Islet precursor cell (in vitro differentiated cells): ENCODE measurements around the gene ARPC2.

Experiments used
- DNase-seq: peaks from one replicate; pipeline ENCODE4 v3.0.0-alpha.2; 2018

The ARPC2 gene

DNA sequence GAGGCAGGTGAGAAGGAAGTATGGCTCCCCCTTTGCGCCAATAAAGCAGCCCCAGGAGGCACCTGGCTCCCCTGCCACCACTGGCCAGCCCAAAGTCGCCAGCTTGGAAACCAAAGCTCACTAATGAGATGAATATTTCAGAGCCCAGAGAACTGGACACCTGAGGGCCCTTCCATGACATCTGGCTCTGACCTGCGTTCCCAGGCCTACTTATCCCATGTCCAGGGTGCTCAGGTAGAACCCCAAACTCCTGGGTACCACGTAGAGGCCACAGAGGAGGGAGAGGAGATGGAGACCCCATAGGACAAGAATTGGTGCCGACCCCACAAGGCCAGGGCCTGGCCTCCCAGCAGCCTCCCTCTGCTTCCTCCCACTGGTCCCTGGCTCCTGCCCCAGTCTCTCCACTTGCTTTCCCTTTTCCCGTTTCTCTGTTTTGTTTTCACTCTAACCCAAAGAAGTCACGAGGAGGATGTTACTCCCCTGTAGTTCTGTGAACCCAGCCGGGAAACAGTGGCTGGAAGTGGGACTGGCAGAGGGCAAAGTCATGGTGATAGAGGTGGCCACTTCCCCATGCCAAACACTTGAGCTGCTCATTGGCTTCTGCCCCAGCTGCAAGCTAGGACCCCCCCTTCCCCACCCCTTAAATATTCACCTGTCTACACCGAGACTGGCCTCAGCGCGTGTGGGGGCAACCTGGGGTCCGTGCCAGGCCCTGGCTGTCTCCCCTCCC, 74.5 kb downstream of the ARPC2 start:
- no peak for DNase-seq

DNA sequence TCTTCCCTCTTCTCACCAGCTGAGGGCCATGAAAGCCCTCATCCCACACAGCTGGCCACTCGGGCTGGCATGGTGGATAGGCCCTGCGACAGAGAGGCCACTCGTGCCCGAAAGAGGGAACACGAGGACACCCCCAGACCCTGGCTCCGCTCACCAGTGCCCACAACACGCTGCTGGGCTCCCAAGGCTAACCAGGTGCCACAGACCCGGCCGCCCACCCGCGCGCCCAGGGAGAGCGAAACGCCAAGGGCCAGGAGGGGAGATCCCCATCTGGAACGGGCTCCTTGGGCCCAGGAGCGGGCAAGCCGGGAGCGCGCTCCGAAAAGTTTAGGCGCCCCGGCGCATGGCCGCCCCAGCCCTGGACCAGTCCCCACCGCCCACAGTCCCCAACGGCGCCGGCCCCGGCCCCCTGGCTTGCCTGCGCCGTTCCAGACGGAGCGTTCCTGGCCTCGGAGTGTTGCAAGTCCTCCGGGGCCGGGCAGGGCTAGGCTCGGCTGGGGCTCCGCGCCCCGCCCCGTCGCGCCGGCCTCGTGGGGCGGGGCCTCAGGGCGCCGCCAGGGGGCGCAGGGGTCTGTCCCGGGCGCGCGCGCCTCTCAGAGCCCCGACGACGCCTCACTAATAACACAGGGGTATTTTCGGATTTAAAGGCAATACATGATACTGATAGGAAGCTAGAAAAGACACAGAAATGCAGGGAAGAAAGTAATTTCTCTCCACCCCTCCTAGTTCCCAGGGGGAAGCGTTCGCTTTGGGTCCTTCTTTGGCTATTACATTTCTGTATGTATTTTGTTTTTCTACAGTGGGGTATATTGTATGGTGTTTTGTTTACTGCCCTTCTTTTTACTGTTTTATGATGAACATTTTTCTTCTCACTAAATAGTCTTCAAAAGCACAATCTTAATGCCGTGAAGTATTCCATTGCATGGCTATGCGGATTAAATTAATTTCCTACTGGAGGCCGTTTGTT, 75.3 kb downstream of the ARPC2 start, which contains the start of gene TMBIM1:
Gene TMBIM1 (minus strand): TSS at position 456 of the 967 bp plus-strand sequence. CDS start 10,362 bp downstream, outside the sequence.
- DNase-seq = peak; percentile 88

DNA sequence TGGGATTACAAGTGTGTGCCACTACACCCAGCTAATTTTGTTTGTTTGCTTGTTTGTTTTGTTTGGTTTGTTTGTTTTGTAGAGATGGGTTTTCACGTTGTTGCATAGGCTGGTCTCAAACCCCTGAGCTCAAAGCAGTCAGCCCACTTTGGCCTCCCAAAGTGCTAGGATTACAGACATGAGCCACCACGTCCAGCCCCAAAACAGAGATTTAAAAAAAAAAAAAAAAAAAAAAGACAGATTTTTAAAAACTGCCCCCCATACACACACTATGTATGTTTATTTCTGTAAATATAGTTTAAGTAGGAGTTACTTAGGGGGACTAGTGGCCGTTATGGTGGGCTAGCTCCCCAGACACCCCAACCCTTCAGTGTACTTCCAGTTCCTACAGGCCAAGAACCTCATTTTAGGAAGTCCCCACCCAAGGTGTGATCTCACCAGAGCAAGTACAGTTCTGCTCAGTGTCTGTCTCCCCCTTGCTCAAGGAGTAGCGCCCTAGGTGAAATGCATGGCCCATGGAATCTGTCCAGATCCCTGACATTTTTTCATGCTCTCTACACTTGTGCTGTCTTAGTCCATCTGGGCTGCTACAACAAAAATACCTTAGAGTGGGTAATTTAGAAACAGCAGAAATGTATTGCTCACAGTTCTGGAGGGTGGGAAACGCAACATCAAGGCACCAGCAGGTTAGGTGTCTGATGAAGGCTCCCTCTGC, 76.9 kb downstream of the ARPC2 start:
- DNase-seq = no peak

DNA sequence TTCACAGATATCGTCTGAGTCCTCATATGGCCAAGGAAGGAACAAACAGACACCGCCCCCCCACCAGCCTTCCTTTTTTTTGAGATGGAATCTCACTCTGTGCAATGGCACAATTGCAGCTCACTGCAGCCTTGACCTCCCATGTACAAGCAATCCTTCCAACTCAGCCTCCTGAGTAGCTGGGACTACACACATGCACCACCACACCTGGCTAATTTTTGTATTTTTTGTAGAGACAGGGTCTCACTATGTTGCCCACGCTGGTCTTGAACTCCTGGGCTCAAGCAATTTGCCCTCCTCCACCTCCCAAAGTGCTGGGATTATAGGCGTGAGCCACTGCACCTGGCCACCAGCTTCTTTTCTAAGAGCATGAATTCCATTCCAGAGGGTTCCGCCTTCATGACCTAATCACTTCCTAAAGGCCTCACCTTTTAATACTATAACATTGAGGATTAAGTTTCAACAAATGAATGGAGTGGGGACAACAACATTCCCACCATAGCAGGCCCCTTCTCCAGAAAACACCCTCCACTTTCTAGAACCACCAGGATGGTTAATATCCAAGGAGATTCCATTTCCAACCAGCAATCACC, 77.5 kb downstream of the ARPC2 start:
- DNase-seq = no peak

DNA sequence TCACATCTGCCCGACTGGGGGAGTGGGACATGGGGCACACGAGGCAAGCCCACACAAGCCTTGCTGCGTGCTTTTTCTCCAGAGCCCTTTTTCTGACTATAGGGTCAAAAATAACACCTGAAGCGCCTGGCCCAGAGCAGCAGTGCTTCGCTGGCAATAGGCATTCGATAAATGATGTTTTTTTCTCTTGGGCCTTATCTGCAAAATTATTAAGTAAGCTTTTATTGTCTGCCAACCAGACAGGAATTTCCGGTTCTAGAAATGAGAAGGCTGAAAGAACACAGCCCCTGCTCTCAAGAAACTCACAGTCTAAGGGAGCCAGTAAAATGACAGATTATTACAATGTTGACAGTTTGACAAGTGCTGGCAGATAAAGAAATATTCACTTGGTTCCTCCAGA, 78.0 kb downstream of the ARPC2 start:
- DNase-seq = no peak

DNA sequence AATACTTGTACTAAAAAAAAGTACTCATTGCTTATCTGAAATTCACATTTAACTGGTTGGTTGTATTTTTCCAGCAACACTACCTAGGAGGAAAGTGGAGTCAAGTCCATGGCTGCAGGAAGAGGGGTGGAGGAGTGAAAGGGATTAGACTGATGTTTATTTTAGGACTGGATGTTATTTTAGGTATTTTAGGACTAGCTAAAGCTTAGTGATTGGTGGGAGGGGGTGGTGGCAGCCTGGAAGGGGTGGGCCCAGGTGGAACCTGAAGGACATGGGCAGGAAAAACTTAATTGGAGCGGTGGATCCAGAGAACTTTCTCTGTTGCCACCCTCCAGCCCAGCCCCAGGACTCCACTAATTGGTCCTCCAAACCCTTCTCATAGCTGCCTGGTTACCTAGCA, 79.2 kb downstream of the ARPC2 start:
- DNase-seq = no peak

DNA sequence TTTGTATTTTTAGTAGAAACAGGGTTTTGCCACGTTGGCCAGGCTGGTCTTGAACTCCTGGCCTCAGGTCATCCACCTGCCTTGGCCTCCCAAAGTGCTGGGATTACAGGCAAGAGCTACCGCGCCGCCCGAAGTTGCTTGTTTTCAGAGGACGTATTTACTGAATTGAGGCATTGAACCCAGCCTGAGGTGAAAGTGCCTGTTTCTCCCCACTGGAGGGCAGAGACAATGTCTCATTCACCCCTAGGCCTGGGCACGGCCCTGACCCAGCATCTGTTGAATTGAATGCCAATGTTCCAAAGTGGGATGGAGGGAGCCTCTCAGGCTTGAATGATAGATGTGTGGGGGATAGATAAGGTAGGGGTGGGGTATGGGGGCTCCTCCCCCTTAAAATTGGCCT, 79.9 kb downstream of the ARPC2 start:
- DNase-seq = no peak

DNA sequence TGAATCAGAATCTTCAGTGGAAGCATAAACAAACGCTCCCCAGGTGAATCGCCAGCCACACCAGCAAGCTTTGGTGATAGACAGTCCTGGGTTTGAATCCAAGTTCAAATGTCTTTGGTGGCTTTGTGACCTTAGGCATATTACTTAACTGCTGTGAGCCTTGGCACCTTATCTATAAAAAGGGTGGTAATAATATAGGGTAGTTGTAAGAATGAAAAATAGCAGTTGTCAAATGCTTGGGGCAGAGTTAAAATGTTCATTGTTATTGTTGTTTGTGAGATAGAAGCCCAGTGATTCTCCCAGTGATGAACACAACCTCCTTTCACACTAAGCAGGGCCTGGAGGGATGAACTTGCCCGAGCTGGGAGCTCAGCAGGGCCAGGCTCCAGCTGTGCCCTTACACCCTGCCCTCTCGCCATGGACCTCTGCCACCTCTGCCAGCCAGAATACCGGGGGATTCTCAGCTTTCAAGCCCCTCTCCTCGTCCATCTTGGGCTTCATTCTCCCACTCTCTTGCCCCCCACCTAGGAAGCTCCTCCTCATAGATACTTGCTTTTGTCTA, 81.4 kb downstream of the ARPC2 start:
- DNase-seq = no peak

DNA sequence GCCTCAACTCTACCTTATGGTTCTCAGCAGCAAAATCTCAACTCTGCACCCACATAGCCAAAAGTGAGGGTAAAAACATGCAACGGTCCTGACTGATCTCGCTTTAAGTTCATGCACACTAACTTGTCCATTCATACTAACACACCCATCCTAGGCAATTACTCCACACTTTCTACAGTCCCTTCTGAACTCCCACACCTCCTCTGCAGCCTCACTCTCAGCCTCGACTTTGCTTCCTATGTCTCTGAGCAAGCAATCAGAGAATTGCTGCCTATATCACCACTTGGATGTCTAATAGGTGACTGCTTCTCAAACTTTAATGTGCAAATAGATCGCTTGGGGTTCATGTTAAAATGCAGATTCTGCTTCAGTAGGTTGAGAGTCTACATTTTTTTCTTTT, 83.2 kb downstream of the ARPC2 start:
- DNase-seq = no peak

DNA sequence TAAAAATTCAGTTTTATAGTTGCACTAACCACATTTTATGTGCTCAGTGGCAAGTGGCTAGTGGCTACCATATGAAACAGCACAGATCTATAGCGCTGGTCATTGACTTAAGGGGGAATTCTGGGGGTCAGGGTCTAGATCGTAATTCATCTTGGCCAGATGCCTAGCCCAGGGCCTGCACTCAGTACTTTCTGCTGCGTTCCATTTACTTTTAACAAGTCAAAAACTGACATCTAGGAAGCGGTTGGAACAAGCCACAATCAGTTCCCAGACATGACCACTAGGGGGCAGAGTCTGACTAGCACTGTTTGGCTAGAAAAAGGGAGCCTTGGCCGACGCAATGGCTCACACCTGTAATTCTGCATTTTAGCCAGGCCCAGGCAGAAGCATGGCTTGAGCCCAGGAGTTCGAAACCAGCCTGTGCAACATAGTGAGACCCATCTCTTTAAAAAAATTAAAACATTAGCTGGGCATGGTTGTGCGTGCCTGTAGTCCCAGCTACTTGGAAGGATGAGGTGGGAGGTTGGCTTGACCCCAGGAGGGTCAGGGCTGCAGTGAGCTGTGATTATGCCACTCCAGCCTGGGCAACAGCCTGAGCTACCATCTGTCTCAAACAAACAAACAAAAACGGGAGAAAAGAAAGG, 84.3 kb downstream of the ARPC2 start:
- peak; percentile 91 for DNase-seq
